Brain microvascular endothelial cell (primary cell): ENCODE data around the gene SIK2.

Source experiments
- DNase-seq: peaks from one replicate; pipeline ENCODE4 v3.0.0-alpha.2; 2020
- H3K27ac ChIP-seq: fragments of 250-450 bp; sonication (Bioruptor Pico); 2 replicates; pipeline ENCODE4 v1.5.1; 2020; ENCODE audit warnings: mild to moderate bottlenecking, moderate library complexity
- H3K27me3 ChIP-seq: fragments of 250-450 bp; sonication (Bioruptor Pico); replicated peaks from 2 replicates; pipeline ENCODE4 v1.5.1; 2020; ENCODE audit warnings: mild to moderate bottlenecking
- H3K36me3 ChIP-seq: fragments of 250-450 bp; sonication (Bioruptor Pico); replicated peaks from 2 replicates; pipeline ENCODE4 v1.5.1; 2020; ENCODE audit warnings: mild to moderate bottlenecking
- H3K4me3 ChIP-seq: 2 replicates; pipeline ENCODE4 v1.5.1; 2011; ENCODE audit warnings: low read depth, mild to moderate bottlenecking, control low read depth, low read length, moderate library complexity
- in situ Hi-C: cut with HindIII; loops from 2 replicates; pipeline ENCODE4 v1.10.0; 2017; ENCODE audit warnings: low sequenced_read_pairs, low pct_ligation_motif_present
- TF ChIP-seq, protein P1 (sequence below): IDR thresholded peaks from 2 replicates; pipeline ENCODE4 v1.5.1; 2011; ENCODE audit warnings: low read depth, mild to moderate bottlenecking, moderate library complexity, low read length, control low read depth, inconsistent platforms; ENCODE audit errors: missing control alignments

The SIK2 gene

DNA sequence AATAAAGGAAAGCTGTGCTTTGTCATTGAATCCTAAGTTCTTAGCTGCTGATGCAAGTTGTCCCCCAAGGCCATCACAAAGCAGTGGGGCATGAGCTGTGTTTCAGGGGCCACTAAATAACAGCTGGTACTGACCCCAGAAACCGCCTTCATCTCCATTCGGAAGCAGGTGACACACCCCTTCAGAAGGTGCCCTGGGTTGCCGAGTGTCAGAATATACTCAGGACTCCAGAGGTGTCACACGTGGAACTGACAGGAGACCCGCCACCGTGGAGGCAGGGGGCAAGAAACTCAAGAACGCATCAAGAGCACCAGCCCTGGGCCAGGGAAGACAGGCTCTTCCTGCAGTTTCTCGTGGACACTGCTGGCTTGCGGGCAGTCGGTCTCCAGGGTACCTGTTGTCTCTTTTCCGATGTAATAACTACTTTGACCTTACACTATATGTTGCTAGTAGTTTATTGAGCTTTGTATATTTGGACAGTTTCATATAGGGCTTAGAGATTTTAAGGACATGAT is 122.4 kb downstream of the SIK2 start:
- in situ Hi-C loops, result no loop called here
- Histone ChIP-seq H3K27me3 (no peaks in the 10 kb centered on the region), H3K4me3 (no peak overlapping the region), H3K27ac (no peak overlapping the region), H3K36me3 (peaks cover 60% of the 10 kb centered on the region)
- DNase-seq, result no peak
- TF ChIP-seq, protein P1, sequence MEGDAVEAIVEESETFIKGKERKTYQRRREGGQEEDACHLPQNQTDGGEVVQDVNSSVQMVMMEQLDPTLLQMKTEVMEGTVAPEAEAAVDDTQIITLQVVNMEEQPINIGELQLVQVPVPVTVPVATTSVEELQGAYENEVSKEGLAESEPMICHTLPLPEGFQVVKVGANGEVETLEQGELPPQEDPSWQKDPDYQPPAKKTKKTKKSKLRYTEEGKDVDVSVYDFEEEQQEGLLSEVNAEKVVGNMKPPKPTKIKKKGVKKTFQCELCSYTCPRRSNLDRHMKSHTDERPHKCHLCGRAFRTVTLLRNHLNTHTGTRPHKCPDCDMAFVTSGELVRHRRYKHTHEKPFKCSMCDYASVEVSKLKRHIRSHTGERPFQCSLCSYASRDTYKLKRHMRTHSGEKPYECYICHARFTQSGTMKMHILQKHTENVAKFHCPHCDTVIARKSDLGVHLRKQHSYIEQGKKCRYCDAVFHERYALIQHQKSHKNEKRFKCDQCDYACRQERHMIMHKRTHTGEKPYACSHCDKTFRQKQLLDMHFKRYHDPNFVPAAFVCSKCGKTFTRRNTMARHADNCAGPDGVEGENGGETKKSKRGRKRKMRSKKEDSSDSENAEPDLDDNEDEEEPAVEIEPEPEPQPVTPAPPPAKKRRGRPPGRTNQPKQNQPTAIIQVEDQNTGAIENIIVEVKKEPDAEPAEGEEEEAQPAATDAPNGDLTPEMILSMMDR, result no peak

DNA sequence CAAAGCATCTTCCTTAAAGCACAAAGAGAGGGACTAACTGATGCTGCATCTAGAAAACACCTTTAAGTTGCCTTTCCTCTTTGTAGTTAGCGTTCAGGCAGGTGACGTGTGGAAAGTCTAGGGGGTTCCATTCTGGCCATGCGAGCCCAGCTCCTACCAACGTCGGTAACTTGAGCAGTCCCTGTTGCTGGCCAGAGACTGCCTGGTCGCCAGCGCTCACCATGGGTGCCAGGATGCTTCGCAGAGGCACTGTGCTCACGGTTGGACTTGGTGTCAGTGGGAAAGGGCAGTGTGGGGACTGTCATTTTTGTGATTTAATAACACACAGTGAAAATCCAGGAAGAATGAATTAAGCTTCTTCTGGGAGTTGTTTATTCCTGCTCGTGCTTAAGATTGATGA is 123.4 kb downstream of the SIK2 start:
- H3K4me3 ChIP-seq, result no peak overlapping the region
- no peaks in the 10 kb centered on the region for H3K27me3 ChIP-seq
- in situ Hi-C loops, result no loop called here
- no peak for DNase-seq
- H3K27ac ChIP-seq, result no peak overlapping the region
- TF ChIP-seq, protein P1, result no peak
- H3K36me3 ChIP-seq, result peaks cover 50% of the 10 kb centered on the region

DNA sequence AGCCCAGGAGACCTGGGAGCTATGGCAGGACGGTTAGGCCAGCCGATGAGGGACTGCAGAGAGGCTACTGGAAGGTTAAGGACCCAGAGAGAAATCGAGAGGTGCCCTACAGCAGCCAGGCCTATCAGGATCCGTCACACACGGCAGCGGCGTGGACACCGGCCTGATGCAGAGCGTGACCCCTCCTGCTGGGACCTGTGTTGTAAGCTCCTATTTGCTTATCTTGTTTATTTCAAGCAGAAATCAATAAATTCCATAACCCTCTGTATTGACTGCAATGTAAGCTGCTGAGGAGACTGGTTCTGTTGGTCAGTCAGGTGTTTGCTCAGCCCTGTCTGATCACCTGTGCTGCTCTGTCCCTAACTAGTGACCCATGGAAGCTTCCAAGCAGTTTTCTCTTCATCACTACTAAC is 124.1 kb downstream of the SIK2 start:
- TF ChIP-seq, protein P1, result no peak
- Histone ChIP-seq H3K27me3 (no peaks in the 10 kb centered on the region), H3K27ac (no peak overlapping the region), H3K4me3 (no peak overlapping the region), H3K36me3 (peaks cover 43% of the 10 kb centered on the region)
- DNase-seq, result no peak
- in situ Hi-C loops, result no loop called here

DNA sequence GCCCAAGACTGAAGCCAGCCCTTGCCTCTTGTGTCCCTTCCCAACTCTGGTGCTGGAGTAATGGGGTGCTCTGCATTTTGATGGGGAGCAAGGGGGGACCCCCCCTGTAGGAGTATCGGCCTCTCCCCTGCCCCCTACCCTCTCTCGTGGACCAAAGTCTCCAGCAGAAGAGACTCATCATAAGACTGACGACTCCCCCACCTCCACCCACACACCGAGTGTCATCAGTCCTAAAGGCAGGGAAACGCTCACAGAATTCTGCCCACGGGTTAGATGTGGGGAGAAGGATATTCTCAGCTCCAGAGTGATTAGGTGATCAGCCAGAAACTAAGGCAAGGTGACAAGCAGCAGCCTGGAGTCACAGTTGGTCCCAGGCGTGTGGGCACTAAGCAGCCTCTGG is 125.2 kb downstream of the SIK2 start:
- Histone ChIP-seq H3K27me3 (no peaks in the 10 kb centered on the region), H3K36me3 (peaks cover 34% of the 10 kb centered on the region), H3K27ac (no peak overlapping the region), H3K4me3 (no peak overlapping the region)
- TF ChIP-seq, protein P1, result no peak
- DNase-seq, result no peak
- in situ Hi-C loops, result no loop called here

DNA sequence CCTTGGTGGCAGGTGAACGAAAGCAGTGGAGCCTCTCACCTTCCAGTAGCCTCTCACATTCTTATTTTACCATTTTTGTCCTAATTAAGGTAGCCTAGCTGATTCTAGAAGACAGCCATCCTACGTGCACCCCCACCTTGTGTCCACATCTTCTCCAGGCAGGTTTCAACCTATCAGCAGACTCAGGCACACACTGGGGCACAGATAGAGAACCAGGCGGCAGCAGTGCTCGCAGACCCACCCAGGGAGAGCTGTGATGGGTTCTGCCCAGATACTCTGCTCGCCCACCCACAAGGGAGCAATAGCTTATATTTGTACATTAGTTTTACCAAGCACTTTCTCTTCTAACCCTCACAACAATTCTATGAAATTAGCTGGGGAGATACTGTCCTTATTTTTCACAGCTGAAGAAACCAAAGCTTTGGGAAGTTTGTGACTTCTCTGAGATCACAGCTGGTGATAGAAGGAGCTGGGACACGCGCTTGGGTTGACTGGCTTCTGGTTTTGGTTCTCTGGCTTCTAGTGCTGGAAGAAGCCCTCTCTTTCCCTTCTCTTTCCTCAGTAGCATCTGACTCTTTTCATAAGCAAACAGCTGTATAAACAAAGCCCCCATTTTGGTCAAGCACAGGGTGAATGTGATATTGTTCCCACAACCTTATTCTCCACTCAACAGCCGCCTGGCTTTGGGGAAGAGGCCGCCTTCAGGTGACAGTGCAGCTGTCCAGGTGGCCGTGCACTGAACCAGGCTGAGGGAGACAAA is 127.0 kb downstream of the SIK2 start:
- TF ChIP-seq, protein P1, result no peak
- Histone ChIP-seq H3K36me3 (peaks cover 18% of the 10 kb centered on the region), H3K27me3 (no peaks in the 10 kb centered on the region), H3K4me3 (no peak overlapping the region), H3K27ac (peak overlapping the region; percentile 78)
- peak; percentile 14 for DNase-seq
- in situ Hi-C loops, result no loop called here

DNA sequence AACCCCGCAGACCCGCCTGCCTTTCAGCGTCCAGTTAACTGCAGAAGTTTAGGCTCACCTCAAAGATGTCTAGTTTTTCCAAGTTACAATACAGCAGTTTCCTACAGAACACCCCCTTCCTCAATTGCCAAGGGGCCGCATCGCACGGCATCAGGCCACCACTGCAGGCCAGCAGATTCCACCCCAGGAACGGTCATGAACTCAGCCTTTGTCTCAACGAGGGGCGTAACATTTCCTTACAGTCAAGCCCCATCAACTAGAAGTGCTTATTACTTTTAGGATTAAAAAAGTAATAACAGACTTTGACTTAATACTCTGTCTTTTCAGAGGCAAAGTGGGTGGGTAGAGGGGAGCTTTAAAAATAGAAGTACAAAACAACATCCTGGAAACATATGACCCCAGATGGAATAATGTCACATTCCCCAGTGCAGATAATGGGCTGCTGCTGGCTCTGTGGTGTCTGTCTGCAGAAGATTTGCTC is 127.6 kb downstream of the SIK2 start:
- DNase-seq, result peak; percentile 60
- in situ Hi-C loops, result no loop called here

More for the DNA sequence above, 127.6 kb downstream of the SIK2 start:
- H3K27ac ChIP-seq, result peak overlapping the region; percentile 78
- TF ChIP-seq, protein P1, result no peak
- no peak overlapping the region for H3K4me3 ChIP-seq
- H3K27me3 ChIP-seq, result no peaks in the 10 kb centered on the region
- H3K36me3 ChIP-seq, result peaks cover 13% of the 10 kb centered on the region
